Peyer's patch (tissue), 4 donors: ENCODE results near the gene MMADHC. TPM values are rescaled to one million over a fixed set of nuclear protein-coding genes. Genes with fewer than 3 reads are reported as not detected.

ENCODE experiments used
- DNase-seq, 3 donors: peaks; one replicate each; pipeline ENCODE4 v3.0.0-alpha.2; 2017 to 2019
- H3K27ac ChIP-seq, 4 donors: fragments of 200-600 bp; sonication (generic); one replicate each; pipeline ENCODE4 v1.5.1; 2016 to 2019
- H3K27me3 ChIP-seq, 2 donors: fragments of 200-600 bp; sonication (generic); one replicate each; pipeline ENCODE4 v1.5.1; 2019
- H3K36me3 ChIP-seq, 3 donors: fragments of 200-600 bp; sonication (generic); one replicate each; pipeline ENCODE4 v1.5.1; 2016 to 2019
- H3K4me1 ChIP-seq, 4 donors: fragments of 200-600 bp; sonication (generic); one replicate each; pipeline ENCODE4 v1.5.1; 2016 to 2019
- H3K4me3 ChIP-seq, 4 donors: fragments of 200-600 bp; sonication (generic); 1 replicate in 3 of 4; 2 replicates in 1 of 4; pipeline ENCODE4 v1.5.1; 2016 to 2019; ENCODE audit warnings: mild to moderate bottlenecking in 1 of 4
- H3K9me3 ChIP-seq, 4 donors: fragments of 200-600 bp; sonication (generic); one replicate each; pipeline ENCODE4 v1.5.1; 2016 to 2019; ENCODE audit warnings: mild to moderate bottlenecking in 1 of 4
- CTCF ChIP-seq, 6 experiments: fragments of 450-650 bp in 4 of 6; fragments of 200-600 bp in 2 of 6; sonication (generic) in 1 of 6; IDR thresholded peaks; one replicate each; pipeline ENCODE4 v1.5.1; 2017 to 2019; ENCODE audit warnings: antibody characterized with exemption in 6 of 6, mild to moderate bottlenecking in 3 of 6, moderate library complexity in 1 of 6
- POLR2A ChIP-seq, 2 donors: fragments of 450-650 bp; IDR thresholded peaks; one replicate each; pipeline ENCODE4 v1.5.1; 2017; ENCODE audit warnings: antibody characterized with exemption in 2 of 2, mild to moderate bottlenecking in 2 of 2, moderate library complexity in 2 of 2
- total RNA-seq, 4 donors: library from RNA; depleted of rRNA; stranded (reverse); fragments of >200 nt; gene quantifications; one replicate each; pipeline ENCODE4 v1.1.0, GENCODE V29; 2016

The MMADHC gene
- total RNA-seq, 4 donors from 2014 or later, result 35.5 to 61.6 (median 45.5) TPM

- no peak overlapping the region for H3K27ac ChIP-seq
- TF ChIP-seq CTCF (IDR thresholded peaks at IDR 0.05) (no peak), POLR2A (IDR thresholded peaks at IDR 0.05) (no peak)
- no peak for DNase-seq
- H3K9me3 ChIP-seq, result no peaks in the 10 kb centered on the region
- H3K27me3 ChIP-seq, result no peaks in the 10 kb centered on the region
- no peaks in the 10 kb centered on the region for H3K4me1 ChIP-seq
- no peaks in the 10 kb centered on the region for H3K36me3 ChIP-seq
- no peak overlapping the region for H3K4me3 ChIP-seq
Observed at GRCh38 chr2:149544692-149545091, 42.9 kb downstream of the MMADHC start.

- Histone ChIP-seq H3K4me1 (no peaks in the 10 kb centered on the region), H3K27ac (no peak overlapping the region), H3K27me3 (no peaks in the 10 kb centered on the region), H3K9me3 (no peaks in the 10 kb centered on the region), H3K4me3 (no peak overlapping the region), H3K36me3 (no peaks in the 10 kb centered on the region)
- DNase-seq, result no peak
- no peak for TF ChIP-seq CTCF (IDR thresholded peaks at IDR 0.05)
- no peak for TF ChIP-seq POLR2A (IDR thresholded peaks at IDR 0.05)
Observed at GRCh38 chr2:149543845-149544244, 43.7 kb downstream of the MMADHC start.

- Histone ChIP-seq H3K36me3 (no peaks in the 10 kb centered on the region), H3K4me1 (no peaks in the 10 kb centered on the region), H3K9me3 (no peaks in the 10 kb centered on the region), H3K27ac (no peak overlapping the region), H3K27me3 (no peaks in the 10 kb centered on the region), H3K4me3 (no peak overlapping the region)
- DNase-seq, result no peak
- TF ChIP-seq POLR2A (IDR thresholded peaks at IDR 0.05) (no peak), CTCF (IDR thresholded peaks at IDR 0.05) (no peak)
Observed at GRCh38 chr2:149540138-149540537, 47.4 kb downstream of the MMADHC start.

GRCh38 chr2:149538138-149538833 is 49.3 kb downstream of the MMADHC start:
- Histone ChIP-seq H3K4me3 (no peak overlapping the region), H3K36me3 (no peaks in the 10 kb centered on the region), H3K4me1 (no peaks in the 10 kb centered on the region), H3K9me3 (no peaks in the 10 kb centered on the region), H3K27ac (no peak overlapping the region), H3K27me3 (no peaks in the 10 kb centered on the region)
- no peak for DNase-seq
- TF ChIP-seq POLR2A (IDR thresholded peaks at IDR 0.05) (no peak), CTCF (IDR thresholded peaks at IDR 0.05) (no peak)

GRCh38 chr2:149537092-149537726 is 50.4 kb downstream of the MMADHC start:
- H3K4me1 ChIP-seq, result no peaks in the 10 kb centered on the region
- H3K36me3 ChIP-seq, result no peaks in the 10 kb centered on the region
- H3K27me3 ChIP-seq, result no peaks in the 10 kb centered on the region
- no peak overlapping the region for H3K27ac ChIP-seq
- TF ChIP-seq CTCF (IDR thresholded peaks at IDR 0.05) (no peak), POLR2A (IDR thresholded peaks at IDR 0.05) (no peak)
- DNase-seq, result no peak
- H3K9me3 ChIP-seq, result no peaks in the 10 kb centered on the region
- H3K4me3 ChIP-seq, result no peak overlapping the region
